ENCODE results near the gene NLK. TPM values are rescaled to one million over a fixed set of nuclear protein-coding genes. Genes with fewer than 3 reads are reported as not detected.

The NLK gene
- total RNA-seq, 1 experiment from 2014 or later: 12.8 TPM

- Histone ChIP-seq H3K36me3 (ENCODE audit: control insufficient read depth in 1 of 2, insufficient read depth in 2 of 2, low read length in 2 of 2) (no peaks in the 10 kb centered on the region), H3K4me1 (ENCODE audit: control insufficient read depth in 1 of 2, insufficient read depth in 2 of 2, low read length in 2 of 2) (no peaks in the 10 kb centered on the region), H3K9ac (ENCODE audit: low read length) (no peak overlapping the region), H2AFZ (ENCODE audit: low read depth, low read length, poor library complexity, severe bottlenecking) (no peak overlapping the region), H3K27ac (ENCODE audit: low read depth, low read length) (no peak overlapping the region), H3K4me3 (replicated peaks in 1 of 2; ENCODE audit: low read depth in 1 of 2, low read length in 2 of 2) (no peak overlapping the region), H3K79me2 (ENCODE audit: insufficient read depth, low read length) (no peaks in the 10 kb centered on the region), H4K20me1 (ENCODE audit: insufficient read depth) (no peaks in the 10 kb centered on the region), H3K9me2 (ENCODE audit: insufficient read depth) (no peaks in the 10 kb centered on the region), H3K9me3 (ENCODE audit: control insufficient read depth in 1 of 2, insufficient read depth in 1 of 2, low read depth in 1 of 2, low read length in 2 of 2) (no peaks in the 10 kb centered on the region), H3K4me2 (ENCODE audit: low read length) (no peak overlapping the region), H3K27me3 (ENCODE audit: insufficient read depth, low read length) (no peaks in the 10 kb centered on the region)
- ChIA-PET RAD21 (ENCODE audit: low non-redundant PET in 1 of 2, low total read pairs in 2 of 2, uncharacterized antibody in 2 of 2, unreplicated experiment in 2 of 2) (no interaction called here), CTCF (interaction anchor here (1.6 kb wide), 1 partner anchor 11 kb away, joined by 3 read pairs; no protein-coding TSS in a partner anchor), POLR2A (no interaction called here)
- DNase-seq (ENCODE audit: low read depth, low spot score) (no peak), ATAC-seq (no peak)
- intact Hi-C loops (cut with micrococcal nuclease): no loop called here
- no TSS peak for BruUV-seq (replicated peaks)
- TF ChIP-seq CEBPB (IDR thresholded peaks at IDR 0.05; ENCODE audit: low read depth): no peak
- no peak for TF ChIP-seq ZNF274 (IDR thresholded peaks at IDR 0.05; ENCODE audit: low read depth, low read length)
- TF ChIP-seq SRF (IDR thresholded peaks at IDR 0.05; ENCODE audit: low read depth): no peak
- no peak for TF ChIP-seq EGR1 (IDR thresholded peaks at IDR 0.05; ENCODE audit: low read depth)
- no peak for TF ChIP-seq SIN3A (IDR thresholded peaks at IDR 0.05; ENCODE audit: low read depth)
Observed at GRCh38 chr17:28244446-28244845, 202.0 kb downstream of the NLK start.

Other genes starting within 250 kb of the NLK start
- gene NOS2, start 242.1 kb upstream of the NLK start, total RNA-seq (2021; ENCODE audit: unreplicated experiment): 0.07 TPM
- 4.8 TPM for gene LYRM9, start 149.3 kb upstream of the NLK start, total RNA-seq (2021; ENCODE audit: unreplicated experiment)

Measured in HCT116 (cell line).